ENCODE results near the gene ADAMTS17. TPM values are rescaled to one million over a fixed set of nuclear protein-coding genes. Genes with fewer than 3 reads are reported as not detected.

ADAMTS17 gene
- total RNA-seq, 8 experiments from 2014 or later, result 0.33 to 2.1 (median 1.1) TPM

- in situ Hi-C loops (cut with MboI; ENCODE audit: low pct_unique_long_range_greater_than_20kb in 2 of 9, low sequenced_read_pairs in 9 of 9, unreplicated experiment in 9 of 9), result no loop called here
- H3K4me3 ChIP-seq, result no peak overlapping the region
- 10 to 100% (median 57%) methylated on average over 1 to 2 of the region's 3 CpGs; no CpG with 5 or more reads in 4 of the 10 experiments for WGBS, 10 experiments
- no peak for ATAC-seq (replicated peaks in 6 of 8)
- H3K27ac ChIP-seq, result no peak overlapping the region
- H3K4me1 ChIP-seq (replicated peaks in 1 of 2), result no peaks in the 10 kb centered on the region
Measured at GRCh38 chr15:100215843-100216169, 126.0 kb downstream of the ADAMTS17 start.

GRCh38 chr15:100215031-100215842, 126.5 kb downstream of the ADAMTS17 start:
- in situ Hi-C loops (cut with MboI; ENCODE audit: low pct_unique_long_range_greater_than_20kb in 2 of 9, low sequenced_read_pairs in 9 of 9, unreplicated experiment in 9 of 9), result no loop called here
- ATAC-seq (replicated peaks in 6 of 8), result no peak

GRCh38 chr15:100211855-100212850, 129.6 kb downstream of the ADAMTS17 start:
- Histone ChIP-seq H3K27ac (no peak overlapping the region), H3K4me3 (no peak overlapping the region), H3K4me1 (replicated peaks in 1 of 2) (no peaks in the 10 kb centered on the region)
- ATAC-seq (replicated peaks in 6 of 8), result peak in 2 of 8 experiments; percentile 34 to 73
- in situ Hi-C loops (cut with MboI; ENCODE audit: low pct_unique_long_range_greater_than_20kb in 2 of 9, low sequenced_read_pairs in 9 of 9, unreplicated experiment in 9 of 9), result no loop called here
- WGBS, 10 experiments, result 0 to 83% (median 61%) methylated on average over 1 to 10 of the region's 11 CpGs; no CpG with 5 or more reads in 2 of the 10 experiments

More at GRCh38 chr15:100215031-100215842, 126.5 kb downstream of the ADAMTS17 start:
- no peak overlapping the region for H3K4me3 ChIP-seq
- 0 to 93% (median 26%) methylated on average over 1 to 13 of the region's 13 CpGs; no CpG with 5 or more reads in 2 of the 10 experiments for WGBS, 10 experiments
- no peaks in the 10 kb centered on the region for H3K4me1 ChIP-seq (replicated peaks in 1 of 2)
- no peak overlapping the region for H3K27ac ChIP-seq

- H3K4me1 ChIP-seq (replicated peaks in 1 of 2), result peaks cover 0 to 4% of the 10 kb centered on the region in 2 donors
- no peak overlapping the region for H3K4me3 ChIP-seq
- no peak for ATAC-seq (replicated peaks in 6 of 8)
- WGBS, 10 experiments, result 0 to 80% (median 30%) methylated on average over 1 to 2 of the region's 5 CpGs; no CpG with 5 or more reads in 4 of the 10 experiments
- in situ Hi-C loops (cut with MboI; ENCODE audit: low pct_unique_long_range_greater_than_20kb in 2 of 9, low sequenced_read_pairs in 9 of 9, unreplicated experiment in 9 of 9), result no loop called here
- no peak overlapping the region for H3K27ac ChIP-seq
Measured at GRCh38 chr15:100210338-100210737, 131.4 kb downstream of the ADAMTS17 start.

- Histone ChIP-seq H3K27ac (no peak overlapping the region), H3K4me3 (no peak overlapping the region), H3K4me1 (replicated peaks in 1 of 2) (peaks cover 0 to 4% of the 10 kb centered on the region in 2 donors)
- in situ Hi-C loops (cut with MboI; ENCODE audit: low pct_unique_long_range_greater_than_20kb in 2 of 9, low sequenced_read_pairs in 9 of 9, unreplicated experiment in 9 of 9), result no loop called here
- no peak for ATAC-seq (replicated peaks in 6 of 8)
- 21 to 85% (median 60%) methylated on average over 3 to 12 of the region's 13 CpGs for WGBS, 10 experiments
Measured at GRCh38 chr15:100208921-100209603, 132.7 kb downstream of the ADAMTS17 start.

GRCh38 chr15:100207053-100207452, 134.7 kb downstream of the ADAMTS17 start:
- Histone ChIP-seq H3K4me1 (replicated peaks in 1 of 2) (peaks cover 8 to 14% of the 10 kb centered on the region in 2 donors), H3K27ac (no peak overlapping the region), H3K4me3 (no peak overlapping the region)
- in situ Hi-C loops (cut with MboI; ENCODE audit: low pct_unique_long_range_greater_than_20kb in 2 of 9, low sequenced_read_pairs in 9 of 9, unreplicated experiment in 9 of 9), result no loop called here
- 0 to 87% (median 66%) methylated on average over 1 to 2 of the region's 2 CpGs; no CpG with 5 or more reads in 4 of the 10 experiments for WGBS, 10 experiments
- ATAC-seq (replicated peaks in 6 of 8), result no peak

GRCh38 chr15:100206643-100207042, 135.1 kb downstream of the ADAMTS17 start:
- peak in 5 of 8 experiments; percentile 27 to 54 (median 41) for ATAC-seq (replicated peaks in 6 of 8)
- Histone ChIP-seq H3K4me3 (no peak overlapping the region), H3K27ac (no peak overlapping the region), H3K4me1 (replicated peaks in 1 of 2) (peaks cover 12 to 18% of the 10 kb centered on the region in 2 donors)
- in situ Hi-C loops (cut with MboI; ENCODE audit: low pct_unique_long_range_greater_than_20kb in 2 of 9, low sequenced_read_pairs in 9 of 9, unreplicated experiment in 9 of 9), result no loop called here
- WGBS, 10 experiments, result 14 to 95% (median 40%) methylated on average over 1 to 4 of the region's 7 CpGs; no CpG with 5 or more reads in 3 of the 10 experiments

GRCh38 chr15:100205549-100206295, 136.1 kb downstream of the ADAMTS17 start:
- H3K4me1 ChIP-seq (replicated peaks in 1 of 2), result peaks cover 15 to 23% of the 10 kb centered on the region in 2 donors
- 0 to 100% (median 56%) methylated on average over 1 to 7 of the region's 17 CpGs; no CpG with 5 or more reads in 5 of the 10 experiments for WGBS, 10 experiments
- no peak for ATAC-seq (replicated peaks in 6 of 8)
- in situ Hi-C loops (cut with MboI; ENCODE audit: low pct_unique_long_range_greater_than_20kb in 2 of 9, low sequenced_read_pairs in 9 of 9, unreplicated experiment in 9 of 9), result no loop called here
- no peak overlapping the region for H3K4me3 ChIP-seq
- H3K27ac ChIP-seq, result no peak overlapping the region

GRCh38 chr15:100204771-100205170, 137.0 kb downstream of the ADAMTS17 start:
- H3K4me1 ChIP-seq (replicated peaks in 1 of 2), result peaks cover 15 to 23% of the 10 kb centered on the region in 2 donors
- H3K4me3 ChIP-seq, result no peak overlapping the region
- ATAC-seq (replicated peaks in 6 of 8), result no peak
- WGBS, 10 experiments, result 10 to 94% (median 78%) methylated on average over 1 to 3 of the region's 4 CpGs; no CpG with 5 or more reads in 3 of the 10 experiments
- in situ Hi-C loops (cut with MboI; ENCODE audit: low pct_unique_long_range_greater_than_20kb in 2 of 9, low sequenced_read_pairs in 9 of 9, unreplicated experiment in 9 of 9), result no loop called here
- no peak overlapping the region for H3K27ac ChIP-seq

- Histone ChIP-seq H3K27ac (no peak overlapping the region), H3K4me3 (no peak overlapping the region), H3K4me1 (replicated peaks in 1 of 2) (peaks cover 15 to 23% of the 10 kb centered on the region in 2 donors)
- no peak for ATAC-seq (replicated peaks in 6 of 8)
- in situ Hi-C loops (cut with MboI; ENCODE audit: low pct_unique_long_range_greater_than_20kb in 2 of 9, low sequenced_read_pairs in 9 of 9, unreplicated experiment in 9 of 9), result no loop called here
- WGBS, 10 experiments, result 0 to 100% (median 100%) methylated on average over 1 of the region's 1 CpG; no CpG with 5 or more reads in 5 of the 10 experiments
Measured at GRCh38 chr15:100204211-100204610, 137.6 kb downstream of the ADAMTS17 start.

GRCh38 chr15:100202309-100202960, 139.3 kb downstream of the ADAMTS17 start:
- in situ Hi-C loops (cut with MboI; ENCODE audit: low pct_unique_long_range_greater_than_20kb in 2 of 9, low sequenced_read_pairs in 9 of 9, unreplicated experiment in 9 of 9), result no loop called here
- peaks cover 15 to 23% of the 10 kb centered on the region in 2 donors for H3K4me1 ChIP-seq (replicated peaks in 1 of 2)
- ATAC-seq (replicated peaks in 6 of 8), result peak in 3 of 8 experiments; percentile 44 to 53 (median 50)
- WGBS, 10 experiments, result 0 to 75% (median 20%) methylated on average over 1 to 5 of the region's 5 CpGs; no CpG with 5 or more reads in 1 of the 10 experiments
- no peak overlapping the region for H3K4me3 ChIP-seq
- peak overlapping the region; percentile 27 to 66 for H3K27ac ChIP-seq
